IPS-15b (cell line): Measurements from ENCODE around the gene LAMA2.
"Not testable (repeated sequence)": the region's sequence is repeated elsewhere in the genome, so short reads cannot be mapped to it uniquely, and the experiment has no call there.

Experiments used
- H3K27me3 ChIP-seq: one replicate; pipeline ENCODE4 v1.6.1; 2013; ENCODE audit warnings: low read length; ENCODE audit not compliant: control insufficient read depth, insufficient read depth
- H3K36me3 ChIP-seq: one replicate; pipeline ENCODE4 v1.6.1; 2013; ENCODE audit warnings: low read length; ENCODE audit not compliant: control insufficient read depth, insufficient read depth
- H3K4me1 ChIP-seq: one replicate; pipeline ENCODE4 v1.6.1; 2013; ENCODE audit warnings: mild to moderate bottlenecking, low read length; ENCODE audit not compliant: control insufficient read depth, insufficient read depth
- H3K4me3 ChIP-seq: one replicate; pipeline ENCODE4 v1.5.1; 2013; ENCODE audit warnings: low read depth, low read length
- H3K9ac ChIP-seq: one replicate; pipeline ENCODE4 v1.6.1; 2013; ENCODE audit warnings: low read depth, mild to moderate bottlenecking, low read length
- H3K9me3 ChIP-seq: one replicate; pipeline ENCODE4 v1.6.1; 2013; ENCODE audit warnings: mild to moderate bottlenecking, low read length; ENCODE audit not compliant: control insufficient read depth, insufficient read depth

The LAMA2 gene

GRCh38 chr6:129135451-129135850, 252.5 kb downstream of the LAMA2 start:
- Histone ChIP-seq H3K9me3 (no peaks in the 10 kb centered on the region), H3K36me3 (no peaks in the 10 kb centered on the region), H3K4me3 (no peak overlapping the region), H3K4me1 (no peaks in the 10 kb centered on the region), H3K9ac (no peak overlapping the region), H3K27me3 (no peaks in the 10 kb centered on the region)

GRCh38 chr6:129136751-129137150, 253.8 kb downstream of the LAMA2 start:
- Histone ChIP-seq H3K9ac (no peak overlapping the region), H3K4me1 (no peaks in the 10 kb centered on the region), H3K36me3 (no peaks in the 10 kb centered on the region), H3K27me3 (no peaks in the 10 kb centered on the region), H3K9me3 (no peaks in the 10 kb centered on the region), H3K4me3 (no peak overlapping the region)

- H3K9ac ChIP-seq: no peak overlapping the region
- H3K9me3 ChIP-seq: no peaks in the 10 kb centered on the region
- no peak overlapping the region for H3K4me3 ChIP-seq
- H3K4me1 ChIP-seq: no peaks in the 10 kb centered on the region
- H3K27me3 ChIP-seq: no peaks in the 10 kb centered on the region
- H3K36me3 ChIP-seq: no peaks in the 10 kb centered on the region
Observed at GRCh38 chr6:129138739-129139405, 255.9 kb downstream of the LAMA2 start.

- Histone ChIP-seq H3K27me3 (no peaks in the 10 kb centered on the region), H3K36me3 (no peaks in the 10 kb centered on the region), H3K9ac (no peak overlapping the region), H3K4me1 (no peaks in the 10 kb centered on the region), H3K9me3 (no peaks in the 10 kb centered on the region), H3K4me3 (no peak overlapping the region)
Observed at GRCh38 chr6:129140526-129140925, 257.6 kb downstream of the LAMA2 start.

- Histone ChIP-seq H3K36me3 (no peaks in the 10 kb centered on the region), H3K4me1 (no peaks in the 10 kb centered on the region), H3K9ac (no peak overlapping the region), H3K9me3 (no peaks in the 10 kb centered on the region), H3K27me3 (no peaks in the 10 kb centered on the region), H3K4me3 (no peak overlapping the region)
Observed at GRCh38 chr6:129141499-129141898, 258.6 kb downstream of the LAMA2 start.

- Histone ChIP-seq H3K9ac (no peak overlapping the region), H3K4me3 (no peak overlapping the region), H3K4me1 (no peaks in the 10 kb centered on the region), H3K36me3 (no peaks in the 10 kb centered on the region), H3K27me3 (no peaks in the 10 kb centered on the region), H3K9me3 (no peaks in the 10 kb centered on the region)
Observed at GRCh38 chr6:129146902-129147301, 264.0 kb downstream of the LAMA2 start.

- no peaks in the 10 kb centered on the region for H3K36me3 ChIP-seq
- H3K9me3 ChIP-seq: no peaks in the 10 kb centered on the region
- no peaks in the 10 kb centered on the region for H3K27me3 ChIP-seq
- no peak overlapping the region for H3K9ac ChIP-seq
- H3K4me1 ChIP-seq: no peaks in the 10 kb centered on the region
- H3K4me3 ChIP-seq: no peak overlapping the region
Observed at GRCh38 chr6:129150507-129150906, 267.6 kb downstream of the LAMA2 start.

- Histone ChIP-seq H3K9me3 (no peaks in the 10 kb centered on the region), H3K4me3 (no peak overlapping the region), H3K9ac (no peak overlapping the region), H3K36me3 (no peaks in the 10 kb centered on the region), H3K4me1 (no peaks in the 10 kb centered on the region), H3K27me3 (no peaks in the 10 kb centered on the region)
Observed at GRCh38 chr6:129153257-129153656, 270.3 kb downstream of the LAMA2 start.

- not testable (repeated sequence) for H3K9ac ChIP-seq, H3K27me3 ChIP-seq, H3K9me3 ChIP-seq, H3K36me3 ChIP-seq, H3K4me3 ChIP-seq, H3K4me1 ChIP-seq
Observed at GRCh38 chr6:129159242-129159641, 276.3 kb downstream of the LAMA2 start.

GRCh38 chr6:129162605-129163004, 279.7 kb downstream of the LAMA2 start:
- no peak overlapping the region for H3K4me3 ChIP-seq
- H3K9ac ChIP-seq: no peak overlapping the region
- peaks cover 3% of the 10 kb centered on the region for H3K36me3 ChIP-seq
- H3K27me3 ChIP-seq: no peaks in the 10 kb centered on the region
- H3K9me3 ChIP-seq: no peaks in the 10 kb centered on the region
- no peaks in the 10 kb centered on the region for H3K4me1 ChIP-seq

- H3K36me3 ChIP-seq: peaks cover 3% of the 10 kb centered on the region
- H3K9me3 ChIP-seq: no peaks in the 10 kb centered on the region
- no peaks in the 10 kb centered on the region for H3K4me1 ChIP-seq
- no peak overlapping the region for H3K9ac ChIP-seq
- no peak overlapping the region for H3K4me3 ChIP-seq
- H3K27me3 ChIP-seq: no peaks in the 10 kb centered on the region
Observed at GRCh38 chr6:129163551-129163950, 280.6 kb downstream of the LAMA2 start.

- H3K4me3 ChIP-seq: no peak overlapping the region
- H3K27me3 ChIP-seq: no peaks in the 10 kb centered on the region
- H3K4me1 ChIP-seq: no peaks in the 10 kb centered on the region
- H3K9ac ChIP-seq: no peak overlapping the region
- H3K9me3 ChIP-seq: no peaks in the 10 kb centered on the region
- H3K36me3 ChIP-seq: peaks cover 3% of the 10 kb centered on the region
Observed at GRCh38 chr6:129164032-129164431, 281.1 kb downstream of the LAMA2 start.
